ENCODE results near the gene CRYGA.
"Not testable (repeated sequence)": the region's sequence is repeated elsewhere in the genome, so short reads cannot be mapped to it uniquely, and the experiment has no call there.

CRYGA gene

GRCh38 chr2:208164951-208165755 is 1.8 kb upstream of the CRYGA start:
- DNase-seq (ENCODE audit: low spot score): no peak

GRCh38 chr2:208156439-208156838 is 7.0 kb downstream of the CRYGA start:
- no peak for DNase-seq (ENCODE audit: low spot score)

- no peak for DNase-seq (ENCODE audit: low spot score)
Observed at GRCh38 chr2:208153156-208153555, 10.2 kb downstream of the CRYGA start.

- no peak for DNase-seq (ENCODE audit: low spot score)
Observed at GRCh38 chr2:208150956-208151355, 12.4 kb downstream of the CRYGA start.

- DNase-seq (ENCODE audit: low spot score): no peak
Observed at GRCh38 chr2:208150094-208150493, 13.3 kb downstream of the CRYGA start.

- no peak for DNase-seq (ENCODE audit: low spot score)
Observed at GRCh38 chr2:208148803-208149202, 14.6 kb downstream of the CRYGA start.

- DNase-seq (ENCODE audit: low spot score): no peak
Observed at GRCh38 chr2:208147759-208148158, 15.6 kb downstream of the CRYGA start.

- no peak for DNase-seq (ENCODE audit: low spot score)
Observed at GRCh38 chr2:208147008-208147407, 16.4 kb downstream of the CRYGA start.

- no peak for DNase-seq (ENCODE audit: low spot score)
Observed at GRCh38 chr2:208146006-208146405, 17.4 kb downstream of the CRYGA start, which contains the start of gene CRYGB. Gene CRYGB, minus strand, starts transcription at chr2:208146158. Its CDS starts 38 bp downstream, at chr2:208146120.

GRCh38 chr2:208142925-208143799 is 20.2 kb downstream of the CRYGA start:
- no peak for DNase-seq (ENCODE audit: low spot score)

- no peak for DNase-seq (ENCODE audit: low spot score)
Observed at GRCh38 chr2:208142240-208142924, 21.0 kb downstream of the CRYGA start.

GRCh38 chr2:208139447-208139846 is 23.9 kb downstream of the CRYGA start:
- no peak for DNase-seq (ENCODE audit: low spot score)

- not testable (repeated sequence) for DNase-seq (ENCODE audit: low spot score)
Observed at GRCh38 chr2:208138334-208138733, 25.1 kb downstream of the CRYGA start.

- no peak for DNase-seq (ENCODE audit: low spot score)
Observed at GRCh38 chr2:208136716-208137094, 26.7 kb downstream of the CRYGA start.

- no peak for DNase-seq (ENCODE audit: low spot score)
Observed at GRCh38 chr2:208135794-208136715, 27.3 kb downstream of the CRYGA start.

GRCh38 chr2:208134928-208135586 is 28.3 kb downstream of the CRYGA start:
- DNase-seq (ENCODE audit: low spot score): no peak

- DNase-seq (ENCODE audit: low spot score): no peak
Observed at GRCh38 chr2:208130712-208131110, 32.7 kb downstream of the CRYGA start.

- no peak for DNase-seq (ENCODE audit: low spot score)
Observed at GRCh38 chr2:208129744-208130711, 33.4 kb downstream of the CRYGA start, which contains the start of gene CRYGC. Gene CRYGC, minus strand, starts transcription at chr2:208129828. Its CDS starts 36 bp downstream, at chr2:208129792.

GRCh38 chr2:208128136-208128535 is 35.3 kb downstream of the CRYGA start:
- DNase-seq (ENCODE audit: low spot score): no peak
